H1 (cell line): ENCODE measurements around the gene POLN. TPM values are rescaled to one million over a fixed set of nuclear protein-coding genes. Genes with fewer than 3 reads are reported as not detected.

ENCODE experiments used
- CBX8 ChIP-seq: fragments of 300-800, 300-1000 bp; sonication (generic); IDR thresholded peaks from 2 replicates; pipeline ENCODE4 v1.7.1; 2016; ENCODE audit warnings: low read depth, low read length, borderline replicate concordance
- FOSL1 ChIP-seq: IDR thresholded peaks from 2 replicates; pipeline ENCODE4 v1.6.1; 2011; ENCODE audit warnings: mild to moderate bottlenecking, low read depth, low read length, moderate library complexity; ENCODE audit not compliant: insufficient read depth
- KDM4A ChIP-seq: IDR thresholded peaks from one replicate; pipeline ENCODE4 v1.7.1; 2012; ENCODE audit warnings: low read depth, mild to moderate bottlenecking, moderate library complexity, low read length, inconsistent platforms; ENCODE audit not compliant: severe bottlenecking
- KDM5A ChIP-seq: fragments of 200-600 bp; IDR thresholded peaks from 2 replicates; pipeline ENCODE4 v1.7.1; 2012; ENCODE audit warnings: mild to moderate bottlenecking, low read length, inconsistent platforms, mixed read lengths
- SIRT6 ChIP-seq: IDR thresholded peaks from one replicate; pipeline ENCODE4 v1.7.1; 2012; ENCODE audit warnings: low read length, inconsistent platforms
- SIX5 ChIP-seq: IDR thresholded peaks from 2 replicates; pipeline ENCODE4 v1.6.1; 2011; ENCODE audit warnings: mild to moderate bottlenecking, low read depth, low read length
- SP2 ChIP-seq: IDR thresholded peaks from 2 replicates; pipeline ENCODE4 v1.6.1; 2012; ENCODE audit warnings: mild to moderate bottlenecking, low read length, inconsistent platforms
- ZNF274 ChIP-seq: IDR thresholded peaks from 2 replicates; pipeline ENCODE4 v1.7.0; 2012; ENCODE audit warnings: low read length, borderline replicate concordance; ENCODE audit errors: extremely low read depth
- polyA plus RNA-seq, 7 experiments: library from polyadenylated mRNA; depleted of rRNA in 3 of 7; stranded (reverse) in 5 of 7; unstranded in 2 of 7; fragments of >200 nt in 5 of 7; fragments of 200-250 nt in 2 of 7; gene quantifications; 1 replicate in 5 of 7; 2 replicates in 1 of 7; 4 replicates in 1 of 7; pipeline versions ENCODE4 v1.2.1 to v1.2.3, GENCODE V29; 2011 to 2013; ENCODE audit warnings: missing spikeins in 2 of 7, mixed read lengths in 2 of 7
- total RNA-seq: library from RNA; stranded (reverse); fragmentation: NEBNext Ultra II Directional; extraction: Animal tissue kit (Norgen Biotek cat#: 25700); gene quantifications from 2 replicates; pipeline ENCODE4 v1.2.1, GENCODE V29; 2021
- TF ChIP-seq, protein P1 (sequence below): IDR thresholded peaks from 2 replicates; pipeline ENCODE4 v1.6.1; 2011; ENCODE audit warnings: low read depth, mild to moderate bottlenecking, low read length; ENCODE audit not compliant: insufficient read depth
- TF ChIP-seq, protein P2 (sequence below): IDR thresholded peaks from 2 replicates; pipeline ENCODE4 v1.6.1; 2012; ENCODE audit warnings: low read length, inconsistent platforms

The POLN gene
- total and polyA plus RNA-seq, 2 of the 8 experiments (the other 6 are each of a cell fraction or from before 2014, with no cell fraction given) = 0.98 to 1.5 TPM

DNA sequence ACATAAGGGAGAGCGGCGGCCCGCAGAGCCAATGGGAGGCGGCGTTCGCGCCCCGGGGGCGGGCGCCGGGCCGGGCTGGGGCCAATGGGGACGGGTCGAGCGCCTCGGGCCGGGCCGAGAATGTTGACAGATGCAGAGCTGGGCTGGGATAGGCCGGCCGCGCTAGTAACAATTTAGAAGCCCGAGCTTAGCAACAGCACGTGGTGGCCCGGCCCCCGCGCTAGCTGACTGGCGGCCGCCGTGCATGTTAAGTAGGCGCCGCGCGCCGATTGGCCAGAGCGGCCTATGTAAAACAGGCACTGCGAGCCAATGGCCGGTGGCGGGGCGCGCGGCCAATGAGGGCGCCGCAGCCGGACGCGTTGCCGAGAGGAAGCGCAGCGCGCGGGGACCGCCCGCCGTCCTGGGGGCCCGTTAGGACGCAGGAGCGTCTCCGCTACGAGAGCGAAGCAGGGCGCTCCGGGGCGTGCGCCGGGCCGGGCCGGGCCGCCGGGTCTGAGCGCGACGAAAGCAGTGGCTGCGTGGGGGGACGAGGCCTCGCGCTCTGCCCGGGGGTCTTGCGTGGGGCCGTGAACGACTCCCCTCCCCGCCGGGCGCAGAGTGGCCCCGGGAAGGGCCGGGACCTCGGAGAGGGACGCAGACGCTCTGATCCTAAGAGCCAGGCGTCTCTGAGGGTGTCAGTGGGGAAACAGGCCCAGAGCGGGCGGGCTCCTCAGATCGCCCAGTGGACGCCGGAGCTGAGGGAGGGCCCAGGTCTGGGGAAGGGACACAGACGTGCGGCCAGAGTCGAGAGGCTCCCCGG lies 20.4 kb upstream of the POLN start (continued):
- TF ChIP-seq, protein P1, sequence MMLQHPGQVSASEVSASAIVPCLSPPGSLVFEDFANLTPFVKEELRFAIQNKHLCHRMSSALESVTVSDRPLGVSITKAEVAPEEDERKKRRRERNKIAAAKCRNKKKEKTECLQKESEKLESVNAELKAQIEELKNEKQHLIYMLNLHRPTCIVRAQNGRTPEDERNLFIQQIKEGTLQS = no peak
- no peak for TF ChIP-seq ZNF274
- TF ChIP-seq CBX8 = no peak
- no peak for TF ChIP-seq SIX5
- TF ChIP-seq KDM4A = peak; percentile 87
- TF ChIP-seq KDM5A = no peak
- TF ChIP-seq, protein P2, sequence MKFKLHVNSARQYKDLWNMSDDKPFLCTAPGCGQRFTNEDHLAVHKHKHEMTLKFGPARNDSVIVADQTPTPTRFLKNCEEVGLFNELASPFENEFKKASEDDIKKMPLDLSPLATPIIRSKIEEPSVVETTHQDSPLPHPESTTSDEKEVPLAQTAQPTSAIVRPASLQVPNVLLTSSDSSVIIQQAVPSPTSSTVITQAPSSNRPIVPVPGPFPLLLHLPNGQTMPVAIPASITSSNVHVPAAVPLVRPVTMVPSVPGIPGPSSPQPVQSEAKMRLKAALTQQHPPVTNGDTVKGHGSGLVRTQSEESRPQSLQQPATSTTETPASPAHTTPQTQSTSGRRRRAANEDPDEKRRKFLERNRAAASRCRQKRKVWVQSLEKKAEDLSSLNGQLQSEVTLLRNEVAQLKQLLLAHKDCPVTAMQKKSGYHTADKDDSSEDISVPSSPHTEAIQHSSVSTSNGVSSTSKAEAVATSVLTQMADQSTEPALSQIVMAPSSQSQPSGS = no peak
- no peak for TF ChIP-seq SIRT6
- no peak for TF ChIP-seq FOSL1
- TF ChIP-seq SP2 = peak; percentile 78
